ENCODE data around the gene ARHGEF28.

Gene ARHGEF28

GRCh38 chr5:73748510-73749400 is 122.8 kb downstream of the ARHGEF28 start:
- no peak for DNase-seq

DNA sequence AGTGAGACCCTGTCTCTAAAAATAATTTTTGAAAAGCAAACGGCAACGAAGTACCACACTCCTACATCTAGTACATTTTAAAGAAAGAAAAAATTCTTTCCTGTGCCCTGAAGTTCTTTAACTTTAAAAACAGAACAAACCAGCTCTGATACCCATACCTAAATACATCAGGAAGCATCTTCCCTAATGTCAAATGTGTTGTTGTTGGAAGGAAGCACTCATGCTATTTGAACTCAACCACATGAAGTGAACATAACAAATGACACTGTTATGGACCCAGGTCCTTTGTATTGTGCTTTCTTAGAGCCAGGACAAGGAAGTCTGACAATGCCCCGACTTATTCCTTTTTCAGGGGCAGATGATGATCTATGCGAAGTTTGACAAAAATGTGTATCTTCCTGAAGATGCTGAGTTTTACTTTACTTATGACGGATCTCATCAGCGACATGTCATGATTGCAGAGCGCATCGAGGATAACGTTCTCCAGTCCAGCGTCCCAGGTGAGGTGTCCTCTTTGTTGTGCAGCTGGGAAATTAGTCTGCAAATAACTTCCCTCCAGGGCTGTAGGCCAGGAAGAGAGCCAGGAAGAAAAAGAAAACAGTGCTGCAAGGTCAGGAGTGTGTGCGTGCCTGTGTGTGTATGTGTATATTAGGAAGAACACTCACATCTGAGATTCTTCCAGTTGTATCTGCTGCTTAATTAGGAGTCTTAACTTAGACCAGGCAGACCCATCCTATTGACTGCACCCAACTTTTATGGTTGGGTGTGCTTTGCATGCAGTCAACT is 123.7 kb downstream of the ARHGEF28 start:
- DNase-seq, result no peak

DNA sequence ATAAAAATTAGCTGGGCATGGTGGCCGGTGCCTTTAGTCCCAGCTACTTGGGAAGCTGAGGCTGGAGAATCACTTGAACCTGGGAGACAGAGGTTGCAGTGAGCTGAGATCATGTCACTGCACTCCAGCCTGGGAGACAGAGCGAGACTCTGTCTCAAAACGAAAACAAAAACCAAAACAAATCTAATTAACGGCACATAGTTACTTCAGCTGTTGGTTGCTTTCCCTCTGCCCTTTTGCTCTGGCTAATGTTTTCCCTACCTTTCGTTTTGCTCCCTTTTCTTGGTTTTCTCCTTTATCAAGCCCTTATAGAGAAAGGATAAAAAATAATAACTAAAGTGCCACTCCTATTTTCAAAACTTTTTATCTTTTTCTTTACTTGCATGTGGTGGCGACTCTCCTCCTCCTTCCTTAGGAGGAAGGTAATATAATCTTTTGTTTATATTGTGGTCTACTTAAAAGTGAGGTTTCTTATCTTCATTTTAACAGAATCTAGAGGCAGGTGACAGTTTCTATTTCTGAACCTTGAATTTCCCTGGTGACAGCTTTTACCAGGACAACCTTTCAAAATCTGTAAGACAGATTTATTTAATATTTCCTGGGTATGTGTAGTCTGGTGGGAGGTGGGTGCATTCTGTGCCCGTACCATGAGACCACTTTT is 125.4 kb downstream of the ARHGEF28 start:
- DNase-seq, result no peak

DNA sequence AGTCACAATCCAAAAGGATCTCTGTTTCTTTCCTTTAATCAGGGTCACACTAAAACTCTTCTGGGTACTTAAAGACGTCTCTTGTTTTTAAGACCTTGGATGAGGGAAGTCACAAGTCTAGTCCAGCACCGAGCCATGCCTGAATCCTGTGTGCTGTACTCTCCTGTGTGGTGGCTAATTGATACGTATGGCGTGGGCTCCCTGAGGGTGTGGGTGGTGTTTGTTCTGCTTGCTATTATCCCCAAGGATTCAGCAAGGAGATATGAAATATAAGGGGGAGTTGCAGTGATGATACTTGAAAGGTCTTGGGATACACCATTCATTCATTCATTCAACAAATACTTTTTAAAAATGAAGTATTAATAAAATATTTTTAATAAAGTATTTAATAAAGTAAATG is 128.3 kb downstream of the ARHGEF28 start:
- no peak for DNase-seq

DNA sequence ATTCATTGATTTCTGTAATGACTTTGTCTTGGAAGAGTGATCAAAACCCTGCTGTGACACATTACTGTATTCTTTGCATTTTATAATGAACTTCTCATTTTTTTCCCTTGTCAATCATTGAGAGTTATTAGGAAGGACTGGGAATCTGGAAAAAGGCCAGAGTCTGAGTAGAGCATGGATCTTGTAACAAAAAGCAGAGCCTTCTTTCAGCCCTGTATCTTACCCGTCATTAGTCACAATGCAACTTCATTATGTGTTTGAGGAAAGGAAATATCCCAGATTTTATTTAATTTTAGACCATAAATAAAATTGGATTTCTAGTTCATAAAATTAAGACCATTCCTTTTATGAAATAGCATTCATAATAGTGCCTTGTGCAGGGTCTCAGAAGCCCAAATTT is 131.4 kb downstream of the ARHGEF28 start:
- DNase-seq, result no peak

GRCh38 chr5:73759771-73760170 is 133.8 kb downstream of the ARHGEF28 start:
- DNase-seq, result no peak

DNA sequence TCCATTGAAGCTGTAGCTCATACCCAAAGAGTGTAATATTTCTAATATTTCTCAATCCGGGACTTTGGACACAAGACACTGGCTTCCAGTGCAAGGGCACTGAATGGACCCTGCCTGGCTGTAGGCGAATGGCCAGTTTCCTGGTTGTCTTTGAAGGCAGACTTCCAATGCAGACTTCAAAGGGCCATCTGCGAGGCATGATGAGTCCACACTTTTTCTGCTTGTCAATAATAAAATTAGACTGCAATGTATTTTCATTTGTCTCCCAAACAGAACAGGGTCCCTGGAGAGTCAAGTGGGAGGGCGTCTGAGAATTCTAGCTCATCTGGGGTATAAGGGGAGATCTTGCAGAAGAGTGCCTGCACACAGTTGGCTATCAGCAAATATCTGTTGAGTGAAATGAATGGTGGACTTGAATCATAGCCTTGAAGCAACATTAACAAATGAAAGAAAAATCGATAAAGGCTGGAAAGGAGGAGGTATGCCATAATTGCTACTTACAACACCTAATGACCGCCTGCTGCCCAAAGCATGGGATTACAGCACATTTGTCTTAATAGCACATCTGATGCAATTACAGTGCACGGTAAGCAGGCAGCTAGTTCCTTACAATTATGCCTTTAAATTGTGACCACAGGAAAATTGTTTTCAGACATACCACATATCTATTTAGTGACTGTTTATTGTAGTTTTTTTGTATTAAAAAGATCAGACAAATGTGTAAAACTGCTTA is 137.5 kb downstream of the ARHGEF28 start:
- DNase-seq, result peak; percentile 38

DNA sequence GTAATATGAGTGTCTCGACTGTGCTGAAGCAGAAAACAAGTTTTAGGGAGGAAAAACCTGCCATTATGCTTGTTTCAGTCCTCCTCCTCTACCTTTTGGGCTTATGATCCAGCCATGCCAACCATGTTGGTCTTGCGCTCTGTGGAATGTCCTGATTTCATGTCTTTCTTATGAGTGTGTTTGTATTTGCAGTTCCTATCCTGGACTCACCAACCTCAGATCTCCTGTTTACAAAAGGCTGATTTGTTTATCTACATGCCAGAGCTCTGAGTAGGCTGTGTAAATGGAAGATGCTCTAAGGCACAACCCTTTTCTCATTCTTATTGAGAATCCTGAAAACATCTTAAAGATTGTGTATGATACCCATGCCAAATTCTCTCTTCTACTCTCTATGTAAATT is 138.6 kb downstream of the ARHGEF28 start:
- DNase-seq, result no peak

DNA sequence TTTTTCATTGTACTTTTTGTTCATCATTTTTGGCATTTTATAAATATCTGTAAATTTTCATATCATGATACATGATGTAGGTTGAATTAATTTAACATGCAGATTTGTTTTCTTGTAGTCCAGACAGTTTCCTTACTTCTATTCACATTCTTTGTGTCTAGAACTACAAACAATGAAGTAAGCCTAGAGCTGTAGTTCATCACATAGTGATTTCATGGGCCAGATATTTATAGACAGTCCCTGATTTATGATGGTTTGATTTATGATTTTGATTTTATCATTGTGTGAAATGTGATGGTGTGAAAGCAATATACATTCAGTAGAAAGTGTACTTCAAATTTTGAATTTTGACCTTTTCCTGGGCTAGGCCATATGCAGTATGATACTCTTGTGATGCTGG is 139.0 kb downstream of the ARHGEF28 start:
- no peak for DNase-seq

DNA sequence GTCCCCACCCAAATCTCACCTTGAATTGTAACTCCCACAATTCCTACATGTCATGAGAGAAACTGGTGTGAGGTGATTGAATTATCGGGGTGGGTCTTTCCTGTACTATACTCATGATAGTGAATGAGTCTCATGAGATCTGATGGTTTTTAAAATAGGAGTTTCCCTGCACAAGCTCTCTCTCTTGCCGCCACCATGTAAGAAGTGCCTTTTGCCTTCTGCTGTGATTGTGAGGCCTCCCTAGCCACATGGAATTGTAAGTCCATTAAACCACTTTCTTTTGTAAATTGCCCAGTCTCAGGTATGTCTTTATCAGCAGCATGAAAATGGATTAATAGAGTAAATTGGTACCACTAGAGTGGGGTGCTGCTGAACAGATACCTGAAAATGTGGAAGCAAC is 140.9 kb downstream of the ARHGEF28 start:
- DNase-seq, result no peak

GRCh38 chr5:73770172-73771025 is 144.4 kb downstream of the ARHGEF28 start:
- no peak for DNase-seq

DNA sequence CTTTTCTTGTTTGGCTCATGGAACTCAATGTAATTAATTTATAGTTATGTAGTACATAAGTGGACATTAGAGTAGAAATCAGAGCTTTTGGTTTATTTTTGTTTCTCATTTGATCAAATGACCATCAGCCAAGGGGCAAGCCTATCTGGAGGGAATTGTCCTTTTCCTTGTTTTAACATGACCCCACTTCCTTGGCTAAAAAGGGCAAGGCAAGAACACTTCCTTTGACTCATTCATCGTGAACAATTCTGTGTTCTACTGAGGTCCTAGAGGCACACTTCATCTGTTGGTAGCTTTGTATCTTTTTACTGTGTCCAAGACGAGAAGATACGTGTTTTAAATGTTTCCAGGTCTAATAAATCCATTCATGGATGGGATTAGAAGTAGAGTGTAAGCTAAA is 148.9 kb downstream of the ARHGEF28 start:
- DNase-seq, result no peak

- no peak for DNase-seq
These were observed 150.4 kb downstream of the ARHGEF28 start for GRCh38 chr5:73776405-73776804.

- DNase-seq, result no peak
These were observed 151.2 kb downstream of the ARHGEF28 start for GRCh38 chr5:73777192-73777591.

DNA sequence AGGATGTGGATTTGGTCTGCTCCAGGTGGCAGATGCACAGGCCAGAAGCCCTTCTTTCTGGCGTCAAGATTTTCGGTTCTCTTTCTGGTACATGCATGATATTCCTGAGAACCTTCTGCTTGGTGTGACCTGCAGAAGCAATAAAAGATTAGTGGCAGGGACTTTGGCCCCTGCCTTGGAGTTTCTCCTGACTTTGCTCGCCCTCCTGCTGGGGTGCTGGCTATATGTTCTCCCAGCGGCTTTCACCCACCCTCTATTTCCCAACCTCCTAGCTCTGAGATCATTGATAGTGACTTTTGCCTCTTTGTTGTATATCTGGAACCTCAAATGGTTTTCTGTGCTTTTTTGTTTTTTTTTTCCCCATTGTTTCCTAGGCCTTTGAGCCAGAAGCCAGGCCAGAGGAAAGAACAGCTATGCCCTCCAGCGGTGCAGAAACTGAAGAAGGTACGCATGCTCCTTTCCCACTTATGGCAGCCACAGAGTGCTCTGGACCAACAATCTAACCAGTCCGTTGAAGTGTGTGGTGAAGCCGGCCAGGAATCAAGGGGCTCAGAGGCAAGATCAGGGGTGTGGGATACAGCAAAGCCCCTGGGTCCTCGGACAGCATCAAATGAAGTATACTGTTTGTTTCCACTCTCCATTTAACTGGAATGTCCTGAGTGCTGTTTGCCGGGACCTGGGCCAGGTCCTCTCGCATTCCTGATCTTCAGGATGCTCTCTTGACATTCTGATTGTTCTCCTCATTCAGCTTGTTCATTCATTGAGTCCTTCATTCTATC is 154.5 kb downstream of the ARHGEF28 start:
- DNase-seq, result no peak

DNA sequence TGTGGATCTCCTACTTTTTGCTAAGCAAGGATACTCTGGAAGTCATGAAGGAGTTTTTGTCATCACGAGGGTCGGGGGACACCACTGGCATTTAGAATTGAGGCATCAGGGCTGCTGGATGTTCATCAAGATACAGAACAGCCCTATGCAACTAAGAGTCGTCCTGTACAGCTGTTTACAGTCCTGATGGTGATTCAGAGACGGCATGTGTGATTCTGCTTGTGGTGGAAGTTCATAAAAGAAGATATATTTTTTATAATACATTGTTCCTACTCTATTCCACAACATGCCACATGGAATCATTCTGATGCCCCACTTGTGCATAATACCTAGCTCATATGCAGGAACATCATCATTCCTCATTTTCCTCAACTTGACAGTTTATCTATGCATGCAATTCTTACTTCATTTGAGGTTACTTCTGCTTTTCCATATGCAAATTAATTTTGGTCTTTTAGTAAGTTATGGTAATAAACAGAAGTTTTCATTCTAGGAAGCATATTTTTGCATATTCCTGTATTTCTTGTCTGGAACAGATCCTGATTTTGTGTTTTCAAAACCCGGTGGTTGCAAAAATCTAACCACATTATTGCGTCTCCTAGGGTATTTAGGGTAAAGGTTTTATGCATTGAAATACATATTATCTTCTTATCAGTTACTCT is 155.2 kb downstream of the ARHGEF28 start:
- no peak for DNase-seq

GRCh38 chr5:73783828-73784227 is 157.8 kb downstream of the ARHGEF28 start:
- DNase-seq, result peak; percentile 68

DNA sequence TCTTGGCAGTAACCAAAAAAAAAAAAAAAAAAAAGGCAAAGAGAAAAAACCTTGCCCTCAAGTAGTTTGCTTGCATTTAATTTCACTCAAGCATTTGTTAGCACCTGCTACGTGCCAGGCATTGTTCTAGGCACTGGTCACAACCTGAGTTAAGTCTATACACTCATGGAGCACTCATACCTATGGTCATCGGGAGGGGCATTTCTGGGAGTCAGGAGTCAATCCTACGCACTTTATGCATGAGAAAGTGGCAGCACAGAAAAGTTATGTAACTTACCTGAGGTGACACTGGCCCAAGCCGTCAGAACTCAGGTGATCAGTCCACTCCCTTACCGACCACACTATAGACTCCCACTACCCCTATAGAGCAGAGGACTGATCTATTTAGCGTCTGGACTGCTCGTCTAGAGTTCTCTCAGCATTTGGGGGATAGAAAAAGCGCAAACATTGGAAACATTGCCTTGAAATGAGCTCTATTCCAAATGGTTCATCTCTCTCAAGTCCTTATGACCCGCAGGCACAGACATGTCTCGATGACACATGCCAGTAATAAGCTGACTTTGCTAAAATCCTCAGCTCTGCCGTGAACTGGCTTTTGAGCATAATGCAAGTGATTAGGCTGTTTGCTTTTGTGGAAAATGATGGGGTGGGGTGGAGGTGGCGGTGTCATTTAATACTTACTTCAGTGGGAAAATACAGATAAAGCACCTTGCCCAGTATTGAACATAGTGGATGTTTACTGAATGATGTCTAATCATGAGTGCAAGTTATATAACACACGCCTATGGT is 160.2 kb downstream of the ARHGEF28 start:
- DNase-seq, result peak; percentile 82

- DNase-seq, result no peak
These were observed 163.9 kb downstream of the ARHGEF28 start for GRCh38 chr5:73789851-73790281.

- no peak for DNase-seq
These were observed 165.4 kb downstream of the ARHGEF28 start for GRCh38 chr5:73791389-73791788.
